Ovary (tissue), 9 donors: ENCODE data around the gene UGT2A3. TPM values are rescaled to one million over a fixed set of nuclear protein-coding genes. Genes with fewer than 3 reads are reported as not detected.

Experiments
- DNase-seq, 5 donors: peaks; one replicate each; pipeline ENCODE4 v3.0.0-alpha.2; 2019 to 2020
- H3K27ac ChIP-seq, 2 donors: fragments of 200-600 bp; one replicate each; pipeline versions ENCODE4 v1.5.1 to v1.8.0; 2019 to 2022
- H3K27me3 ChIP-seq: fragments of 200-600 bp; one replicate; pipeline ENCODE4 v1.8.0; 2022
- H3K36me3 ChIP-seq: fragments of 200-600 bp; sonication (generic); one replicate; pipeline ENCODE4 v1.5.1; 2019
- H3K4me1 ChIP-seq: one replicate; pipeline ENCODE4 v1.8.1; 2013; ENCODE audit warnings: mild to moderate bottlenecking, moderate library complexity; ENCODE audit not compliant: insufficient read depth
- H3K4me3 ChIP-seq: fragments of 200-600 bp; sonication (generic); one replicate; pipeline ENCODE4 v1.5.1; 2017
- H3K9me3 ChIP-seq, 2 donors: fragments of 200-600 bp in 1 of 2; sonication (generic) in 1 of 2; one replicate each; pipeline versions ENCODE4 v1.5.1 to v1.8.1; 2013 to 2019; ENCODE audit warnings: mild to moderate bottlenecking in 1 of 2, moderate library complexity in 1 of 2
- EP300 ChIP-seq: sonication (generic); formaldehyde crosslinking; IDR thresholded peaks from one replicate; pipeline ENCODE4 v1.6.1; 2017; ENCODE audit warnings: antibody characterized with exemption
- POLR2A ChIP-seq: fragments of 450-650 bp; IDR thresholded peaks from one replicate; pipeline ENCODE4 v1.6.1; 2017; ENCODE audit warnings: antibody characterized with exemption, mild to moderate bottlenecking, moderate library complexity
- WGBS, 3 donors: extraction: QIAGEN DNeasy Blood & Tissue Kit in 1 of 3; methylation state at CpG; one replicate each; pipeline versions ENCODE4 v1.1.5 to v1.1.7; 2013 to 2017; 5-methylcytosine and 5-hydroxymethylcytosine counted together
- intact Hi-C, 4 donors: fragments of 100-400 bp; cut with DNase I; formaldehyde crosslinking; loops; one replicate each; pipeline versions ENCODE4 v1.11.0 to v1.15.1; 2022 to 2023
- polyA plus RNA-seq, 2 donors: library from polyadenylated mRNA; stranded (reverse); fragments of 200-250 nt in 1 of 2; fragments of 350-450 nt in 1 of 2; fragmentation: Illumina TruSeq in 1 of 2; extraction: RNeasy Lipid Tissue Mini Kit (QIAGEN cat#74804) in 1 of 2; gene quantifications; one replicate each; pipeline ENCODE4 v1.2.3, GENCODE V29; 2013 to 2014
- total RNA-seq, 7 donors: library from RNA; depleted of rRNA in 2 of 7; stranded (reverse); fragments of >200 nt in 2 of 7; fragmentation: NEBNext Ultra II Directional in 3 of 7; extraction: Animal tissue kit (Norgen Biotek cat#: 25700) in 3 of 7; gene quantifications; one replicate each; pipeline versions ENCODE4 v1.1.0 to v1.2.4, GENCODE V29; 2016 to 2023
- TF ChIP-seq, protein P1 (sequence below), 3 donors: fragments of 450-650 bp in 2 of 3; fragments of 200-600 bp in 1 of 3; IDR thresholded peaks; one replicate each; pipeline versions ENCODE4 v1.5.1 to v1.8.0; 2016 to 2022; ENCODE audit warnings: antibody characterized with exemption in 3 of 3, mild to moderate bottlenecking in 1 of 3
- donor health status: DM: no; HTN: no; CAD: no; lungs with moderate emphysema.
- donor health status: DM: no; HTN: no; CAD: no.
- donor health status: Bipolar disorder and iron deficiency.
- donor health status: DM: yes; HTN: yes; CAD: no.
- donor health status: DM: no; HTN: no; CAD: no.
- donor health status: DM: yes; HTN: yes; CAD: no.

UGT2A3 gene
- total and polyA plus RNA-seq, 9 donors: 0.08 to 0.60 (median 0.15) TPM; not detected in 6

DNA sequence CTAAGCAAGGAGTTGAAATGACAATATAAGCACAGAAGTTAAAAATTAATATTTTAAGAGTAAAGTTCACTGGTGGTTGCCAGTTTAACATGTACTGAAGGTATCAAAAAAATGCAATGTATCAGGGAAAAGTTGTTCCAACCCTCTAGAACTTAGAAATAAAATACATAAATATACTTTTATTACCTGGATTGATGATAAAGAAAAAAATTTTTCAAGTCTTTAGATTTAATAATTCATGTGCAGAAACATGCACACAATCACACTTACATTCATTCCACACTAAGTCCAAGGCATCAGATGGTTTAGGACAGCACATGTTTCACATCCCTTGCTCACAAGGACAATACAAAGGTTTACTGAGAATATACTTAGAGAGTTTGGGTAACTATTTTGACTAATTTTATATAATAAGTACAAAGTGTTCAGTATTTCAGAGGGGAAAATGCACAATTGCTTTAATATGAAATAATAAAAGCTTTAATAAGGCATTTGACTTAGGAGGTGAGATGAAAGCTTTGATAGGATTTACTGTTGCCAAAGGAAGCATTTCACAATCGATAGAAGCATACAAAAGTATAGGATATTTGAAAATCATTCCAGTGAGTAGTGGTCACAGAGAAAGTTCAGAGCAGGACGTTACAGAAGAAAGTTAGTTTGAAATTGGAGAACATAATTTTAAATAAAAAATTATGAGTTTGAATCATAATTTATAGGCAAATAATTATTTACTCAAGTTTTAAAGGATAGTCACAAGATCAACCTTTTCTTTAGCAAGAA lies 392 bp upstream of the UGT2A3 start:
- DNase-seq: no peak
- H3K27ac ChIP-seq: no peak overlapping the region
- TF ChIP-seq POLR2A (no peak), EP300 (no peak)
- TF ChIP-seq, protein P1, sequence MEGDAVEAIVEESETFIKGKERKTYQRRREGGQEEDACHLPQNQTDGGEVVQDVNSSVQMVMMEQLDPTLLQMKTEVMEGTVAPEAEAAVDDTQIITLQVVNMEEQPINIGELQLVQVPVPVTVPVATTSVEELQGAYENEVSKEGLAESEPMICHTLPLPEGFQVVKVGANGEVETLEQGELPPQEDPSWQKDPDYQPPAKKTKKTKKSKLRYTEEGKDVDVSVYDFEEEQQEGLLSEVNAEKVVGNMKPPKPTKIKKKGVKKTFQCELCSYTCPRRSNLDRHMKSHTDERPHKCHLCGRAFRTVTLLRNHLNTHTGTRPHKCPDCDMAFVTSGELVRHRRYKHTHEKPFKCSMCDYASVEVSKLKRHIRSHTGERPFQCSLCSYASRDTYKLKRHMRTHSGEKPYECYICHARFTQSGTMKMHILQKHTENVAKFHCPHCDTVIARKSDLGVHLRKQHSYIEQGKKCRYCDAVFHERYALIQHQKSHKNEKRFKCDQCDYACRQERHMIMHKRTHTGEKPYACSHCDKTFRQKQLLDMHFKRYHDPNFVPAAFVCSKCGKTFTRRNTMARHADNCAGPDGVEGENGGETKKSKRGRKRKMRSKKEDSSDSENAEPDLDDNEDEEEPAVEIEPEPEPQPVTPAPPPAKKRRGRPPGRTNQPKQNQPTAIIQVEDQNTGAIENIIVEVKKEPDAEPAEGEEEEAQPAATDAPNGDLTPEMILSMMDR (IDR thresholded peaks at IDR 0.05): no peak
- WGBS, 3 donors: 32 to 37% (median 35%) methylated on average over 2 of the region's 2 CpGs
- intact Hi-C loops: no loop called here
- H3K36me3 ChIP-seq: no peaks in the 10 kb centered on the region
- H3K4me3 ChIP-seq: no peak overlapping the region
- no peaks in the 10 kb centered on the region for H3K27me3 ChIP-seq
- no peaks in the 10 kb centered on the region for H3K9me3 ChIP-seq
- no peaks in the 10 kb centered on the region for H3K4me1 ChIP-seq

DNA sequence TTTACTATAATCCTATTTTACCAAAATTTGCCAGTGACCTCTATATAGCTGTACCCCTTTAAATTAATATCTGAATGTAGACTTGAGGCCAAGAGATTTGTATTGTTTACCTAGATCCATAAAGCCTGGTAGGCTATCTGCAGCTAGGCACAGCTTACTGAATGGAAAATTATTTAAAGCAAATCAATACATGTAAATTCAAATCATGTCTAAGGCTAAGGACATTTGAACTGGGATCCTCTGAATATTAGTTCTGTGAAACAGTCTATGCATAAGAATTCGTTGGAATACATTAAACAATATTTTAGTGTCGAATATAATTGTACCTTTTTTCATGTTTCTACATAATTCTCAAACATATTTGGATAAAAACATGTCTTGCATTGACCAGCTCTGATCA lies 1.6 kb downstream of the UGT2A3 start:
- Histone ChIP-seq H3K27me3 (no peaks in the 10 kb centered on the region), H3K4me1 (no peaks in the 10 kb centered on the region), H3K9me3 (no peaks in the 10 kb centered on the region), H3K4me3 (no peak overlapping the region), H3K27ac (no peak overlapping the region), H3K36me3 (no peaks in the 10 kb centered on the region)
- no peak for DNase-seq
- no peak for TF ChIP-seq EP300
- intact Hi-C loops: no loop called here
- WGBS, 3 donors: 74 to 90% (median 79%) methylated on average over 2 of the region's 2 CpGs

DNA sequence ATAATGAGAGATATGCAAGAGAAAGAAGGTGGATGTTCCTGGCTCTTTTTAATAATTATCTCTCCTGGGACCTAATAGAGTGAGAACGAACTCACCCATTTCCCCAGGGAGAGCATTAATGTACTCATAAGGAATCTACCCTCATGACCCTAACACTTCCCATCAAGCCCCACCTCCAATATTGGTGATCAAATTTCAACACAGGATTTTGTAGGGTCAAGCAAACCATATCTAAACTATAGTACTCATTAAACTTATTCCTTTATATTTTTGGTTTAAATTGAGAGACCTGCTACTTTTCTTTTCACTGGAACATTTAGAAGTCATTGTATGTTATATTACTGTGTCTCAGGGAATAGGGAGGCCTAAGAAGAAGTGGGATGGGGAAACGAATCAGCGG lies 2.6 kb downstream of the UGT2A3 start:
- H3K9me3 ChIP-seq: no peaks in the 10 kb centered on the region
- H3K36me3 ChIP-seq: no peaks in the 10 kb centered on the region
- H3K27ac ChIP-seq: no peak overlapping the region
- H3K4me3 ChIP-seq: no peak overlapping the region
- TF ChIP-seq POLR2A: no peak
- TF ChIP-seq, protein P1 (IDR thresholded peaks at IDR 0.05): no peak
- no peak for TF ChIP-seq EP300
- WGBS, 3 donors: 91 to 92% (median 92%) methylated on average over 3 of the region's 3 CpGs
- intact Hi-C loops: no loop called here
- no peaks in the 10 kb centered on the region for H3K4me1 ChIP-seq
- DNase-seq: no peak
- no peaks in the 10 kb centered on the region for H3K27me3 ChIP-seq

DNA sequence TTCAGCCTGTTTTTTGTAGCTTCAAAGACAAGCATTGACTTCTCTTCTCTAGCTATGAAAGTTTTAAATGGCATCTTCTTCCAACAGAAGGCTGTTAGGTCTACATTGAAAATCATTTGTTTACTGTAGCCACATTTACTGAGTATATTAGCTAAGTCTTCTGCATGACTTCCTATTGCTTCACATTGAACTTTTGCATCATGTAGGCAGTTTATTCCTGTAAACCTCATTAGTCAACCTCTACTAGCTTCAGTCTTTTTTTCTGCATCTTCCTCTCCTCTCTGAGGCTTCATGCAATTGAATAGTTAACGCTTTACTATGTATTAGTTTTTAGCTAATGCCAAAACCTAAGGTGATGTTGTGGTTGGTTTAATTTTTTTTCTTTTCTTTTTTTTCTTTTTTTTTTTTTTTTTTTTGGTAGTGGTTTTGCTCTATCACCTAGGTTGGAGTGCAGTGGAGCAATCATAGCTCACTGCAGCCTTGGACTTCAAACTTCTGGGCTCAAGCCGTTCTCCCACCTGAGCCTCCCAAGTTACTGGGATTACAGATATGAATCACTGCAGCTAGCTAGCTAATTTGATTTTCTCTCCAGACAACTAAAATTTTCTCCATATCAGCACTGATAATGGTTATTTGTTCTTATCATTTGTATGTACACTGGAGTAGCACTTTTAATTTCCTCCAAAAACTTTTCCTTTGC lies 3.4 kb downstream of the UGT2A3 start:
- H3K27ac ChIP-seq: no peak overlapping the region

More for the DNA sequence above, 3.4 kb downstream of the UGT2A3 start:
- H3K4me1 ChIP-seq: no peaks in the 10 kb centered on the region
- TF ChIP-seq EP300: no peak
- TF ChIP-seq, protein P1 (IDR thresholded peaks at IDR 0.05): no peak
- no peak for TF ChIP-seq POLR2A
- no peak for DNase-seq
- no peaks in the 10 kb centered on the region for H3K36me3 ChIP-seq
- intact Hi-C loops: no loop called here
- no peak overlapping the region for H3K4me3 ChIP-seq
- 78 to 95% (median 92%) methylated on average over 2 of the region's 2 CpGs for WGBS, 3 donors
- no peaks in the 10 kb centered on the region for H3K27me3 ChIP-seq
- H3K9me3 ChIP-seq: no peaks in the 10 kb centered on the region
